Choroid plexus epithelial cell (primary cell): ENCODE results near the gene UBE3B.

Source experiments
- DNase-seq: peaks from one replicate; pipeline ENCODE4 v3.0.0-alpha.2; 2010; ENCODE audit warnings: low read depth
- H3K4me3 ChIP-seq: 2 replicates; pipeline ENCODE4 v1.5.1; 2011; ENCODE audit warnings: low read depth, mild to moderate bottlenecking, control low read depth, low read length, moderate library complexity
- TF ChIP-seq, protein P1 (sequence below): conservative IDR thresholded peaks from 2 replicates; pipeline ENCODE4 v1.5.1; 2011; ENCODE audit warnings: low read depth, mild to moderate bottlenecking, control low read depth, inconsistent platforms, low read length, moderate library complexity

Gene UBE3B

DNA sequence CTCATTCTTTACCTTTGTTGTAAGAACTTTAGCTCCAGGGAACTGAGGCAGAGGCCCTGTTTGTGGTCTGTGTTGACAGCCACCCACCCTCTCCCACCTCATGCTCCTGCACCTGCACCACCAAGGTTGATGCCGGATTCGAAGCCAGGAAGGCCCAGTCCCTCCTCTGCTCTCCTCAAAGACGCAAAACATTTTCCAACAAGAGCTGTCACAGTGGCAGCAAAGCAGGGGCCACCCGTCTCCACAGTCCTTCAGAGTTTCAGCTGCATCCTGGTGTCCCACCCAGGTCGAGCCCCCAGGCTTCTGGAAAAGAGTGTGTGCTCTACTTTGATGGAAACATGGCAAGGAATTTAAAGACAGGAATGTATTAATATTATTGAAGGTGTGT, 58.4 kb downstream of the UBE3B start:
- DNase-seq: no peak
- H3K4me3 ChIP-seq: no peak overlapping the region
- TF ChIP-seq, protein P1, sequence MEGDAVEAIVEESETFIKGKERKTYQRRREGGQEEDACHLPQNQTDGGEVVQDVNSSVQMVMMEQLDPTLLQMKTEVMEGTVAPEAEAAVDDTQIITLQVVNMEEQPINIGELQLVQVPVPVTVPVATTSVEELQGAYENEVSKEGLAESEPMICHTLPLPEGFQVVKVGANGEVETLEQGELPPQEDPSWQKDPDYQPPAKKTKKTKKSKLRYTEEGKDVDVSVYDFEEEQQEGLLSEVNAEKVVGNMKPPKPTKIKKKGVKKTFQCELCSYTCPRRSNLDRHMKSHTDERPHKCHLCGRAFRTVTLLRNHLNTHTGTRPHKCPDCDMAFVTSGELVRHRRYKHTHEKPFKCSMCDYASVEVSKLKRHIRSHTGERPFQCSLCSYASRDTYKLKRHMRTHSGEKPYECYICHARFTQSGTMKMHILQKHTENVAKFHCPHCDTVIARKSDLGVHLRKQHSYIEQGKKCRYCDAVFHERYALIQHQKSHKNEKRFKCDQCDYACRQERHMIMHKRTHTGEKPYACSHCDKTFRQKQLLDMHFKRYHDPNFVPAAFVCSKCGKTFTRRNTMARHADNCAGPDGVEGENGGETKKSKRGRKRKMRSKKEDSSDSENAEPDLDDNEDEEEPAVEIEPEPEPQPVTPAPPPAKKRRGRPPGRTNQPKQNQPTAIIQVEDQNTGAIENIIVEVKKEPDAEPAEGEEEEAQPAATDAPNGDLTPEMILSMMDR: no peak

DNA sequence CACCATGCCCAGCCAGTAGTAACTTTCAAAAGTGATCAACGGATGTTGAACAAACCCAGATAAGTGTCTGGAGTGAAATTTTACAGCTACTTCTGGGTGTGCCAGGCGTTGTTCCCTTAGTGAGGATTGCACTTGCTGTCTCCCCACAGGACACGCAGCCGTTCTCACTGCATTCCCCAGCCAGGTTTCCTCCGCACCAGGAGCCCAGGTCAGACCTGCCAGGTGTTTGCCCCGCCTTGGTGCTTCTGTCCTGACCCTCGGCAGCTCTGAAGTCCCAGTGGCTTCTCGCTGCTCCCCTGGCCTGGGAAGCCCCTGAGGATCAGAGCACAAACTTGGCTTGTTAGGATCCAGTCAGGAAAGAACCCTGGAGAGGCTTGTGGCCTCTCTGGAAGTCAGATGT, 59.7 kb downstream of the UBE3B start:
- TF ChIP-seq, protein P1: no peak
- no peak for DNase-seq

DNA sequence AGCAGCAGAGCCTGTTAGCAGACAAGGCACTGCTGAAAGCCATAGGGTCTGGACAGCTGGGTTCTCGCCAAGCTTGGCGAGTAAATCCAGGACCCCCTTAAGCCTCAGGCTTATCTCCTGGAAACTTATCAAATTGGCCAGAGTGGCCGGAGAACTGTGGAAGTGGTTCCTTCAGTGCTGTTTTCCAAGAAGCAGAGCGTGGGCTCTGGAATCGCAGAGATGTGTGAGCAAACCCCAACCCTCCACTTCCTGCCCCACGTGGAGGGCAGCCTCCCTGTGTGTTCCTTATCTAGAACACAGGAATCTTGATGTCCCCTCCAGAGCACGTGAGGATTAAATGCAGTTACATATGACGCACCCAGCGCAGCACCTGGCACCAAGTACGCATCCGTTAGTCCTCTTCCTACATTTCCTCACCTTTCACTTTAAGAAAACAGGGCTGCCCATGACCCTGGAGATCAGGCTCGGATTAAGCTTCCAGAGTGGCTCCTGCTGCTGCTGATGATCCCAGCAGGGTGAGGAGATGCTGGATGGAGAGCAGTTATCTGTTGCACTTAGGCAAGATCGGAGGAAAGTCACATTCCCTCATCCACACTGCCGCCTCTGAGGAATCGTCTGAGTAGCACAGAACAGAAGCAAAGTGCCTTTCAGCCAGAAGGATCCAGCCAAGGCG, 60.9 kb downstream of the UBE3B start:
- TF ChIP-seq, protein P1: no peak
- H3K4me3 ChIP-seq: no peak overlapping the region

More for the DNA sequence above, 59.7 kb downstream of the UBE3B start:
- no peak overlapping the region for H3K4me3 ChIP-seq

DNA sequence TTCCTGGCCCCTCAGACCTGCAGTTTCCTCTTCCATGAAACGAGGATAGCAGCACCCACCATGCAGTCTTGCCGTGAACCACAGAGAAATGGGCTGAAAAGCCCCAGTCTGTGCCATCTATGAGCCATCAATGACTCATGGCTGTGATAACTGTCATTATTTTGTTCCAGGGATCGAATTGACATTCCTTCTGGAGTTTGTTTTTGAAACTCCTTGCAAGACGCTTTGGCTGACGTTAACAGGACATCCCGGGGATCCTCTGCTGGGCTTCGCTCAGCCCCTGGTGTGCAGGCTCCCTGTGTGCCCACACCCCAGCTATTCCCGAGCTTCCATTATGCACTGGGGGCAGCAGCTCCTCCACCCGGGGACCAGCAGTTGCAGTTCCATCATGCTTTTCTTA, 62.1 kb downstream of the UBE3B start:
- no peak for DNase-seq
- H3K4me3 ChIP-seq: no peak overlapping the region
- TF ChIP-seq, protein P1: no peak

More for the DNA sequence above, 60.9 kb downstream of the UBE3B start:
- no peak for DNase-seq

DNA sequence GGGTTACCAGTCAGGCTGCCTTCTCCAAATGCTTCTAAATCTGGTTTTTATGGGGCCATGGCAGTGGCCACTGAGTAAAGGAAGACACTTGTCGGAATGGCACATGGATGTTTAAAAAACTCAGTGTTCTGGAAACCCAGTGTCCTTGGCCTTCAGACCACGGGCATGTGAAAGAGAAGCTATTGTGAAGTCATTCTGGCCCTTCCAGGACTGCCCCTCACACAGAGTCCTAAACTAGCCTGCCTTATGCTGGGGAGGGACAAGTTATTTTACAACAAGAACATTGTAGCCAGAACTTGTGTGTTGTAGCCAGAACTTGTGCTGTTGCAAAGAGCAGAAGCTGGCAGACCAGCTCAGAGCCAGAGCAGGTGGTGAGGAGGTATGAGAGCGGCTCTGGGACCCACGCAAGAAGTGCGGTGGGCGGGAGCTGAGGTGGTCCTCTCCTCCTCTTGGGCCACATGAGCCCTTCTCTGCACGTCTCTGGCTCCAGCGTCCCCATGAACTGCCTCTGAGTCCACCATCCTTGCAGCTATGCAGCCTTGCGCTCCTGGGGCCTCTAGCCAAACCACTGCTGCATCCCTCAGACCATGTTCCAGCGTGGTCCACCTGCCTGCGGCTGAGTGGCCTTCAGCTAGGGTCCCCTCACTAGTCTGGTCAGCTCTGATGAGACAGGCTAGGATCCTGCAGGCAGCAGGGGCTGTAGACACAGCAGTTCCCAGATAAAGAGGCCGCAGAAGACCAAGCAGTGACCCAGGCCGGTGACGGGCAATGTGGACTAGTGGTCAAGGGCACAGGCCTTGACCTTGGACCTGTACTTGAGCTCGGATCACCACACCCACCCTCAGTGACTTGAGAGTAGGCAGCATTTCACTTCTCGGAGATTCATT, 63.3 kb downstream of the UBE3B start:
- DNase-seq: no peak
- no peak overlapping the region for H3K4me3 ChIP-seq
- TF ChIP-seq, protein P1: no peak

DNA sequence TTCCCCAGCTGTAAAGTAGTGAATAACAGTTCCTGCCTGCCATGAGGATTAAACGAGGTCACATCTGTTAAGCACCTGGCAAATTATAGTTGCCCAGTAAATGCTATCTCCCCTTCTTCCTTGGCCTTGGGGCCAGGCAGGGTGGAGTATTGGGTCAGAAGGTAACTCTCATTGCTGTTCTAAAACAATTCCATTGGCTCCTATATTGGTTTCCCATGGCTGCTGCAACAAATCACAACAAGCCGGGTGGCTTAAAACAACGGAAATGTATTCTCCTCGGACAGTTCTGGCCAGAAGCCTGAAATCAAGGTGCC, 63.9 kb downstream of the UBE3B start:
- TF ChIP-seq, protein P1: no peak
- no peak for DNase-seq
- no peak overlapping the region for H3K4me3 ChIP-seq
